Smooth muscle cell (in vitro differentiated cells): Measurements from ENCODE around the gene TMEM89. TPM values are rescaled to one million over a fixed set of nuclear protein-coding genes. Genes with fewer than 3 reads are reported as not detected.

Experiments
- DNase-seq: peaks from one replicate; lab custom pipeline; 2025; ENCODE audit not compliant: unreplicated experiment; lab: John Stamatoyannopoulos, UW
- H2AFZ ChIP-seq: fragments of 200-600 bp; sonication (generic); 2 replicates; pipeline ENCODE4 v1.6.0; 2016; ENCODE audit warnings: antibody characterized with exemption, low read depth, mild to moderate bottlenecking
- H3F3A ChIP-seq: fragments of 200-600 bp; sonication (generic); 2 replicates; pipeline ENCODE4 v1.6.0; 2017; ENCODE audit warnings: antibody characterized with exemption, low read depth
- H3K27ac ChIP-seq: fragments of 200-600 bp; sonication (generic); 2 replicates; pipeline ENCODE4 v1.5.1; 2016; ENCODE audit warnings: low read depth, mild to moderate bottlenecking
- H3K27me3 ChIP-seq: fragments of 200-600 bp; sonication (generic); 2 replicates; pipeline ENCODE4 v1.6.1; 2016; ENCODE audit warnings: low read depth, mild to moderate bottlenecking
- H3K36me3 ChIP-seq: fragments of 200-600 bp; sonication (generic); 2 replicates; pipeline ENCODE4 v1.5.1; 2016; ENCODE audit warnings: low read depth
- H3K4me1 ChIP-seq: fragments of 200-600 bp; sonication (generic); 2 replicates; pipeline ENCODE4 v1.5.1; 2016; ENCODE audit warnings: low read depth
- H3K4me2 ChIP-seq: fragments of 200-600 bp; sonication (generic); 2 replicates; pipeline ENCODE4 v1.6.0; 2016; ENCODE audit warnings: mild to moderate bottlenecking
- H3K4me3 ChIP-seq: fragments of 200-600 bp; sonication (generic); 2 replicates; pipeline ENCODE4 v1.5.1; 2016; ENCODE audit warnings: mild to moderate bottlenecking
- H3K79me2 ChIP-seq: fragments of 200-600 bp; sonication (generic); 2 replicates; pipeline ENCODE4 v1.6.0; 2016; ENCODE audit warnings: low read depth, mild to moderate bottlenecking
- H3K9ac ChIP-seq: fragments of 200-600 bp; sonication (generic); 2 replicates; pipeline ENCODE4 v1.6.0; 2016; ENCODE audit warnings: low read depth
- H3K9me3 ChIP-seq: fragments of 200-600 bp; sonication (generic); replicated peaks from 2 replicates; pipeline ENCODE4 v1.5.1; 2016; ENCODE audit warnings: low read depth
- H4K20me1 ChIP-seq: fragments of 200-600 bp; sonication (generic); 2 replicates; pipeline ENCODE4 v1.6.0; 2016; ENCODE audit warnings: low read depth
- CTCF ChIP-seq: fragments of 200-600 bp; sonication (generic); IDR thresholded peaks from 2 replicates; pipeline ENCODE4 v1.5.1; 2017; ENCODE audit warnings: borderline replicate concordance, mild to moderate bottlenecking, antibody characterized with exemption; ENCODE audit not compliant: insufficient read depth, poor library complexity, severe bottlenecking
- WGBS: methylation state at CpG from one replicate; pipeline ENCODE4 v1.1.7; 2016; ENCODE audit warnings: low lambda C conversion rate; 5-methylcytosine and 5-hydroxymethylcytosine counted together
- polyA plus RNA-seq: library from polyadenylated mRNA; unstranded; fragments of >200 nt; fragmentation: Nextera tagmentation; extraction: Ambion mirVana; gene quantifications from 2 replicates; pipeline ENCODE4 v1.2.1, GENCODE V29; 2016
- total RNA-seq: library from RNA; depleted of rRNA; stranded (reverse); fragments of >200 nt; gene quantifications from 2 replicates; pipeline ENCODE4 v1.2.3, GENCODE V29; 2014

The TMEM89 gene
- total and polyA plus RNA-seq, 2 experiments from 2014 or later: 0.25 TPM; not detected in 1

DNA sequence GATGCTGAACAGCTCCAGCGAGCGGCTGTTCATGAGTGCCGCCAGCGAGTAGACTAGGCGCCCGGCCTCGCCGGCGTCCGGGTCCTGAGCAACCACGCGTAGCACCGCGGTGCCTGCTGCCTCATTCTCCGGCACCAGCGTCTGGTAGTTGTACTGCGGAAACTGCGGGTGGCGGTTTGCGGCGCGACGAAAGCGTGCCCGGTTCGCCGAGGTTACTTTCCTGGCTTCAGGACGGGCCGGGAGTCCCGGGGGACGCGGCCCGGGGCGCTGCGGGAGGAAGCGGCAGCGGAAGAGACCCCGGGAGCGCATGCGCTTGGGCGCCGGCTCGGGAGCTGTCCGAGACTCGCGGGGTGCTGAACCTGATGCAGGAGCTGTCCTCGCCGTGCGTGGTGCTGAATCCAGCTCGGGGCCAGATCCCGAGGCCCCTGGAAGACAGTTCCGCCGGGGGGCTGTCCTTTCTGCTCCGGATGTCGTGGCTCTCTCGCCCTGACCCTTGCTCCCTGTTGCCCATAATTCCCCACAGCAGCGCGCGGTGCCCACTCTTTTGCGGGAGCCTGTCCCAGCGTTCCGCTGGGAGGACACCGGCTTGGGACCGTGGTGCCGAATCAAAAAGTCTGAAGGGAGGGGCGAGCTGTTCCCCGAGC, 40.1 kb upstream of the TMEM89 start:
- no peak for TF ChIP-seq CTCF
- no peak overlapping the region for H2AFZ ChIP-seq
- H3K36me3 ChIP-seq: no peaks in the 10 kb centered on the region
- peak overlapping the region; percentile 87 for H3K4me2 ChIP-seq
- peak overlapping the region; percentile 57 for H3K4me3 ChIP-seq
- no peak overlapping the region for H3K9ac ChIP-seq
- H3K79me2 ChIP-seq: no peaks in the 10 kb centered on the region
- H3K27ac ChIP-seq: no peak overlapping the region
- peaks cover 6% of the 10 kb centered on the region for H4K20me1 ChIP-seq
- WGBS: 7% methylated on average over 53 of the region's 67 CpGs
- peaks cover 7% of the 10 kb centered on the region for H3F3A ChIP-seq
- no peaks in the 10 kb centered on the region for H3K9me3 ChIP-seq
- no peaks in the 10 kb centered on the region for H3K27me3 ChIP-seq
- DNase-seq: peak; percentile 76
- peaks cover 4% of the 10 kb centered on the region for H3K4me1 ChIP-seq

DNA sequence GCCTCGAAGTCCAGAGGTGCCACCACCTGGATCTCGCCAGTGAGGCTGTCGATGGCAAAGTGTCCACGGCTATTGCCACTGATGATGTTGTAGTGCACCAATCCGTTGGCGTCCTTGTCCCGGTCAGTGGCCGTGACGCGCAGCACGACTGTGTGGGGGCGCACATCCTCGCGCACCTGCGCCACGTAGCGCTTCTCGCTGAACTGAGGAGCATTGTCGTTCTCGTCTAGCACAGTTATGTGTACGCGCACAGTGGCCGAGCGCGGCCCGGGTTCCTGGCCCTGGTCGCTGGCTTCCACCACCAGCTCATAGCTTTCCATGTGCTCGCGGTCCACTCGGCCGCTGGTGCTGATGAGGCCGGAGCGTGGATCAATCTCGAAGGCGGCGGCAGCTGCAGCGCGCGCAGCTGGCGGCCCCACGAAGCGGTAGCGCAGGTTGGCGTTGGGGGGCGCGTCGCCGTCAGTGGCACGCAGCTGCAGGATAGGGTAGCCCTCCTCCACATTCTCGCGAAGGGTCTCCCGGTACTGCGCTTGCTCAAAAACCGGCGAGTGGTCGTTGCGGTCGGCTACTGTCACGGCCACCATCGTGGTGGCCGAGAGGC, 39.3 kb upstream of the TMEM89 start:
- whole genome bisulfite sequencing: 90% methylated on average over 61 of the region's 61 CpGs
- no peak overlapping the region for H3K4me3 ChIP-seq
- H3K9ac ChIP-seq: no peak overlapping the region

GRCh38 chr3:48656841-48657281, 35.3 kb upstream of the TMEM89 start:
- H3K27me3 ChIP-seq: no peaks in the 10 kb centered on the region
- DNase-seq: no peak
- H3K9me3 ChIP-seq: no peaks in the 10 kb centered on the region
- no peak overlapping the region for H3K9ac ChIP-seq
- H3K79me2 ChIP-seq: no peaks in the 10 kb centered on the region
- TF ChIP-seq CTCF: no peak
- H3K4me3 ChIP-seq: no peak overlapping the region
- H2AFZ ChIP-seq: no peak overlapping the region
- no peak overlapping the region for H3K27ac ChIP-seq
- H4K20me1 ChIP-seq: peaks cover 2% of the 10 kb centered on the region
- no peaks in the 10 kb centered on the region for H3K36me3 ChIP-seq
- H3F3A ChIP-seq: no peaks in the 10 kb centered on the region
- 76% methylated on average over 45 of the region's 45 CpGs for WGBS
- H3K4me2 ChIP-seq: peak overlapping the region; percentile 90
- H3K4me1 ChIP-seq: peaks cover 4% of the 10 kb centered on the region

More for the DNA sequence above, 39.3 kb upstream of the TMEM89 start:
- no peak for TF ChIP-seq CTCF
- Histone ChIP-seq H4K20me1 (peaks cover 6% of the 10 kb centered on the region), H3F3A (peaks cover 7% of the 10 kb centered on the region), H3K4me2 (peak overlapping the region; percentile 87), H3K36me3 (no peaks in the 10 kb centered on the region), H3K27me3 (no peaks in the 10 kb centered on the region), H3K4me1 (peaks cover 4% of the 10 kb centered on the region), H3K27ac (no peak overlapping the region), H3K9me3 (no peaks in the 10 kb centered on the region), H2AFZ (no peak overlapping the region), H3K79me2 (no peaks in the 10 kb centered on the region)
- DNase-seq: no peak
